ENCODE measurements around the gene WDR17.

- TF ChIP-seq POLR2A (IDR thresholded peaks at IDR 0.05) = no peak
- TF ChIP-seq, protein P1, sequence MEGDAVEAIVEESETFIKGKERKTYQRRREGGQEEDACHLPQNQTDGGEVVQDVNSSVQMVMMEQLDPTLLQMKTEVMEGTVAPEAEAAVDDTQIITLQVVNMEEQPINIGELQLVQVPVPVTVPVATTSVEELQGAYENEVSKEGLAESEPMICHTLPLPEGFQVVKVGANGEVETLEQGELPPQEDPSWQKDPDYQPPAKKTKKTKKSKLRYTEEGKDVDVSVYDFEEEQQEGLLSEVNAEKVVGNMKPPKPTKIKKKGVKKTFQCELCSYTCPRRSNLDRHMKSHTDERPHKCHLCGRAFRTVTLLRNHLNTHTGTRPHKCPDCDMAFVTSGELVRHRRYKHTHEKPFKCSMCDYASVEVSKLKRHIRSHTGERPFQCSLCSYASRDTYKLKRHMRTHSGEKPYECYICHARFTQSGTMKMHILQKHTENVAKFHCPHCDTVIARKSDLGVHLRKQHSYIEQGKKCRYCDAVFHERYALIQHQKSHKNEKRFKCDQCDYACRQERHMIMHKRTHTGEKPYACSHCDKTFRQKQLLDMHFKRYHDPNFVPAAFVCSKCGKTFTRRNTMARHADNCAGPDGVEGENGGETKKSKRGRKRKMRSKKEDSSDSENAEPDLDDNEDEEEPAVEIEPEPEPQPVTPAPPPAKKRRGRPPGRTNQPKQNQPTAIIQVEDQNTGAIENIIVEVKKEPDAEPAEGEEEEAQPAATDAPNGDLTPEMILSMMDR (IDR thresholded peaks at IDR 0.05) = no peak
Measured at GRCh38 chr4:176016601-176017000, 49.0 kb upstream of the WDR17 start.
